H7 (cell line): ENCODE measurements around the gene YEATS2. TPM values are rescaled to one million over a fixed set of nuclear protein-coding genes. Genes with fewer than 3 reads are reported as not detected.
"Not testable (repeated sequence)": the region's sequence is repeated elsewhere in the genome, so short reads cannot be mapped to it uniquely, and the experiment has no call there.

ENCODE experiments used
- DNase-seq: peaks from one replicate; pipeline ENCODE4 v3.0.0; 2012
- H3K27me3 ChIP-seq: 2 replicates; pipeline ENCODE4 v1.6.0; 2011; ENCODE audit warnings: mild to moderate bottlenecking, low read length; ENCODE audit not compliant: control insufficient read depth, insufficient read depth
- H3K36me3 ChIP-seq: replicated peaks from 2 replicates; pipeline ENCODE4 v1.5.1; 2011; ENCODE audit warnings: low read length; ENCODE audit not compliant: control insufficient read depth, insufficient read depth
- H3K4me3 ChIP-seq: 2 replicates; pipeline ENCODE4 v1.5.1; 2011; ENCODE audit warnings: low read depth, mild to moderate bottlenecking, control low read depth, low read length, moderate library complexity; ENCODE audit not compliant: insufficient read depth
- total RNA-seq: library from RNA; depleted of rRNA; stranded (reverse); fragments of >200 nt; shearing (Covaris generic); gene quantifications from 2 replicates; pipeline ENCODE4 v1.2.3, GENCODE V29; 2014

The YEATS2 gene
- total RNA-seq, 1 experiment from 2014 or later, result 46.5 TPM

GRCh38 chr3:183737116-183737515 is 39.5 kb downstream of the YEATS2 start:
- no peaks in the 10 kb centered on the region for H3K27me3 ChIP-seq
- peaks cover 11% of the 10 kb centered on the region for H3K36me3 ChIP-seq
- no peak overlapping the region for H3K4me3 ChIP-seq
- no peak for DNase-seq

- H3K4me3 ChIP-seq, H3K27me3 ChIP-seq, DNase-seq, H3K36me3 ChIP-seq: not testable (repeated sequence)
Measured at GRCh38 chr3:183740154-183740553, 42.6 kb downstream of the YEATS2 start.

DNA sequence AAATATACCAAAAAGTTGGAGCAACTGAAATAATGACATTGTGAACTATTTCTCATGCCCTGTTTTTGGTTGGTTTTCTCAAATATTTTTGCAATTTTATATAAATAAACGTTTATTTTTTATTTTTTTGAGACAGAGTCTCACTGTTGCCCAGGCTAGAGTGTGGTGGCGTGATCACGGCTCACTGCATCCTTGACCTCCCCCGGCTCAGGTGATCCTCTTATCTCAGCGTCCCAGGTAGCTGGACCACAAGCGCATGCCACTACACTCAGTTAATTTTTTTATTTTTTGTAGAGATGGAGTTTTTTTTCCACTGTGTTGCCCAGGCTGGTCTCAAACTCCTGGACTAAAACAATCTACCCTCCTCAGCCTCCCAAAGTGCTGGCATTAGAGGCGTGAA is 45.6 kb downstream of the YEATS2 start:
- peaks cover 4% of the 10 kb centered on the region for H3K36me3 ChIP-seq
- no peak for DNase-seq
- no peaks in the 10 kb centered on the region for H3K27me3 ChIP-seq
- no peak overlapping the region for H3K4me3 ChIP-seq

DNA sequence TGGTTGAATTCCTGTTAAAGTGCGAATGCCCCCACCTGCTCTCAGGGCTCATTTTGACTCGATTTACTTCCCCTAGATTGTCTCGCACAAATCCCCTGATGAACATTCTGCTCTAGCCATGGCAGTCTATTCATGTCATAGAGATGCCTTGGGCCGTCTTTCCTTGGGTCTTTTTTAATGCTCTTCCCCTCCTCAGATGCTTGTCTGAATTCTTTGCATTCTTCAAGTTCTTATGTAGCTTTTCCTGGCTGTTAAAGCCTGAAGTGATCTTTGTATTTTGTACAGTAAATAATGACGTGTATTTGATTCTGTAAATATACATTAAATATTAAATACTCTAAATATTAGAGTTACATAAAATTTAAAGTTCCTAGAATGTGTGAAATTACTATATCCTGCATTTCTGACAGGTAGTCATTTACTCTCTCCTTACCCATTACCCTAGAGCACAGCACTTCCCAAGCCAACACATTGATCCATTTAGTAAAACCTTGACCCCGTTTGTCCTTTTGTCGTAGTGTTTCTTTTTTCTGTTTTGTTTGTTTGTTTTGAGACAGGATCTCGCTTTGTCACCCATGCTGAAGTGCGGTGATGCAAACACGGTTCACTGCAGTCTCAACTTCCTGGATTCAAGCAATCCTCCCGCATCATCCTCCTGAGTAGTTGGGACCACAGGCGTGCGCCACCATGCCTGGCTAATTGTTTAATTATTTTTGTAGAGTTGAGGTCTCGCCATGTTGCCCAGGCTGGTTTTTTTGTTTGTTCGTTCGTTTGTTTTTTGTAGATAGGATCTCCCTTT is 47.9 kb downstream of the YEATS2 start:
- no peak overlapping the region for H3K4me3 ChIP-seq
- DNase-seq, result peak; percentile 32
- peaks cover 4% of the 10 kb centered on the region for H3K36me3 ChIP-seq
- no peaks in the 10 kb centered on the region for H3K27me3 ChIP-seq

DNA sequence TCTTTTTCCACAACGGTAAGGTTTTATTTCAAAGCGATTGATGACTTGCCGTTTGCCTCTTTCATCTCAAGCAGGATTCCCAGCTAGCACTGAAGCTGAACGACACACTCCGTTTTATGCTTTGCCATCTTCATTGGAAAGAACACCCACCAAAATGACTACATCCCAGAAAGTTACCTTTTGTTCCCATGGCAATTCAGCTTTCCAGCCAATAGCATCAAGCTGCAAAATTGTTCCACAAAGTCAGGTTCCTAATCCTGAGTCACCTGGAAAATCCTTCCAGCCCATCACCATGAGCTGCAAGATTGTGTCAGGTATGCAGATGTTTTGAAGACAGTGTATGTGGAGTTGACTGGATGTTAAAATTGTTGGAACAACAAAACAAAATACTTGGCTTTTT is 56.5 kb downstream of the YEATS2 start:
- Histone ChIP-seq H3K27me3 (no peaks in the 10 kb centered on the region), H3K4me3 (no peak overlapping the region), H3K36me3 (peaks cover 11% of the 10 kb centered on the region)
- no peak for DNase-seq

DNA sequence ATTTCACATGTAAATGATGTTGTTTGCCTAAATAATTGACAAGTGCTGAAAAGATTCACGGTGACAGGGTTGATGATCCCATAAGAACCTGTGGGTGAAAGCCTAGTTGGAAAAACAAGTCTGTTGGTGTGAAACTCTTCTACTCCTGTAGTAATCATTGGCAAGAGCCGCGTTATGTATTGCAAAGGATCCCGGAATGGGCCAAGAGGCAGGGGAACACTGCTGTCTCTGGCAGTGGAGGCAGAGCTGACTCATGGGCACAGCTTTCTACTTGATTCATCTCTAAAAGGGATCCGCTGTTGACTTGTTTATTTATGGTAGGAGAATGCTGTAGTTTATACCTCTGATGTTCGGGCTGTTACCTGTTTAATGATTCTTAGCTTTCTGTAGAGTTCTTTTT is 64.7 kb downstream of the YEATS2 start:
- no peak overlapping the region for H3K4me3 ChIP-seq
- H3K36me3 ChIP-seq, result peaks cover 14% of the 10 kb centered on the region
- no peak for DNase-seq
- no peaks in the 10 kb centered on the region for H3K27me3 ChIP-seq

GRCh38 chr3:183764847-183765731 is 67.5 kb downstream of the YEATS2 start:
- peaks cover 18% of the 10 kb centered on the region for H3K36me3 ChIP-seq
- H3K27me3 ChIP-seq, result no peaks in the 10 kb centered on the region
- DNase-seq, result no peak
- no peak overlapping the region for H3K4me3 ChIP-seq

DNA sequence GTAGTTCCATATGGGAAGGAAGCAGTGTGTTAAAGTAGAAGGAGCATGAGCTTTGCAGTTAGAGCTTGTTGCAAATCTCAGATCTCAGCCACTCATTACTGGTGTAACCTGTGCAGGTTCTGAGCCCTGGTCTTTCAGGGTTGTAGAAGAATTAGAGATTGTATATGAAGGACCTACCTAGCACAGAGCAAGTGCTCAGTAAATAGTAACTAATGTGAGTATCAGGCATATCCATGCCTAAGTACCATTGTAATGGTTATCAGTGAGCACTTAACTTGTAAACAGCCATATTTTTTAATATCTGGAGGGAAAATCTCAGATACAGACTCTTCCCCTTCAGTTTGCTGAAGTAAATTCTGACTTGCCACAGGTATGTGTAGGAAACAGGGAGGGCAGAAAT is 68.5 kb downstream of the YEATS2 start:
- Histone ChIP-seq H3K36me3 (peaks cover 20% of the 10 kb centered on the region), H3K4me3 (no peak overlapping the region), H3K27me3 (no peaks in the 10 kb centered on the region)
- DNase-seq, result no peak

DNA sequence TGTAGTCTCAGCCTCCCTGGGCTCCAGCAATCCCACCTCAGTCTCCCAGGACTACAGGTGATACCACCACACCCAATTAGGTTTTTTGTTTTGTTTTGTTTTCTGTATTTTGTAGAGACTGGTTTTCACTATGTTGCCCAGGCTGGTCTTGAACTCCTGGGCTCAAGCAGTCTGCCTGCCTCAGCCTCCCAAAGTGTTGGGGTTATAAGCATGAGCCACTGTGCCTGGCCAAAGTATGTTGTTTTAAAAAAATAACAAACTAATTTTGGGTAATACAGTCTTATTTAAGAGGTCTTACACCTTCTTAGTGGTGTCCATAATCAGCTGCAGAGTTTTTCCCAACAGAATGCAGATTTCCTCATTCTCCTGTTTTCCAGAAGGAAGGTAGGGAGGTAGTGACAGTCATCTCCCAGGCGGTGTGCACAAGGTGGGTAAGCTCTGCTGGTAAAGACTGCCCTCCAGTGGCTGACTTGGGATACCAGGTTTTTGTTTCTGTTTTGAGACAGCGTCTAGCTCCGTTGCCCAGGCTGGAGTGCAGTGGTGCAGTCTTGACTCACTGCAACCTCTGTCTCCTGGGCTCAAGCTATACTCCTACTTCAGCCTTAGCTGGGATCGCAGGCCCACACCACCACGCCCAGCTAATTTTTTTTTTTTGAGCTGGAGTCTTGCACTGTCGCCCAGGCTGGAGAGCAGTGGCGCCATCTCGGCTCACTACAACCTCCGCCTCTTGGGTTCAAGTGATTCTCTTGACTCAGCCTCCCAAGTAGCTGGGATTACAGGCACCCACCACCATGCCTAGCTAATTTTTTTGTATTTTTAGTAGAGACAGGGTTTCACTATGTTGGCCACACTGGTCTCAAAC is 69.4 kb downstream of the YEATS2 start:
- Histone ChIP-seq H3K4me3 (no peak overlapping the region), H3K36me3 (peaks cover 14% of the 10 kb centered on the region), H3K27me3 (no peaks in the 10 kb centered on the region)
- peak; percentile 79 for DNase-seq

DNA sequence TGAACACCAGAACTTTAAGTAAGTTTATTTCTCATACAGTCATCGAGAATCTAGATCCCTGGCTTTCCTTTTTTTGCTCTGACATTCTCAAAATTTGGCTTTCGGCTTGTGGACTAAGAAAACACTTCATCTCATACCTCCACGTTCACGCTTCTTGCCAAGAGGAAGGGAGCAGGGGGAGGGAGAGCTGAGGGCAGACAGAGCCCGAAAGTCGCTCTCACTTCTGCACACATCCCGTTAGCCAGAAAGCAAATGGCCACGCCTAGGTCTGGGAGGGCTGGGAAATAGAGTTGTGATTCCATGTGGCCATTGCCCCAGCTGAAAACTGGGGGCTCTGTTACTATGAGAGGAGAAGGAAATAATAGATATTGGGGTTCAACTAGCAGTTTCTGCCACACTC is 70.5 kb downstream of the YEATS2 start:
- DNase-seq, result no peak
- Histone ChIP-seq H3K27me3 (no peaks in the 10 kb centered on the region), H3K4me3 (no peak overlapping the region), H3K36me3 (peaks cover 13% of the 10 kb centered on the region)

DNA sequence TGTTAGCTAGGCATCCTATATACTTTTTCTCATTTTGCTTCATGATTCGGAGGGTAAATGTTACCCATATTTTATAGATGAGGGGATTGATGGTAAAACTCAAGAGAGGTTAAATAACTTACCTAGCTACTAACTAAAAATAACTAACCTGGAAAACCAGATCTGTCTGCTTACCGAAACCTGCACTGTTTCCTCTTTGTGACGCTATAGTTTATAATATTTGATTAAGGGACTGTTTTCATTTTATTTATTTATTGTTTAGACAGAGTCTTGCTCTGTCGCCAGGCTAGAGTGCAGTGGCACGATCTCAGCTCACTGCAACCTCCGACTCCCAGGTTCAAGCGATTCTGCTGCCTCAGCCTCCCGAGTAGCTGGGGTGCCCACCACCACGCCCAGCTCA is 71.9 kb downstream of the YEATS2 start:
- no peaks in the 10 kb centered on the region for H3K27me3 ChIP-seq
- no peak for DNase-seq
- peaks cover 21% of the 10 kb centered on the region for H3K36me3 ChIP-seq
- no peak overlapping the region for H3K4me3 ChIP-seq

GRCh38 chr3:183774631-183775030 is 77.0 kb downstream of the YEATS2 start:
- no peak for DNase-seq
- Histone ChIP-seq H3K27me3 (no peaks in the 10 kb centered on the region), H3K36me3 (peaks cover 30% of the 10 kb centered on the region), H3K4me3 (no peak overlapping the region)

GRCh38 chr3:183775781-183776180 is 78.2 kb downstream of the YEATS2 start:
- peaks cover 32% of the 10 kb centered on the region for H3K36me3 ChIP-seq
- H3K4me3 ChIP-seq, result no peak overlapping the region
- DNase-seq, result no peak
- H3K27me3 ChIP-seq, result no peaks in the 10 kb centered on the region

GRCh38 chr3:183776451-183776850 is 78.9 kb downstream of the YEATS2 start:
- not testable (repeated sequence) for H3K27me3 ChIP-seq, DNase-seq, H3K4me3 ChIP-seq
- peaks cover 36% of the 10 kb centered on the region for H3K36me3 ChIP-seq
